Measurements from ENCODE around the gene PES1. TPM values are rescaled to one million over a fixed set of nuclear protein-coding genes. Genes with fewer than 3 reads are reported as not detected.

The PES1 gene
- total and polyA plus RNA-seq, 2 experiments from 2014 or later: 64.1 to 76.9 TPM

DNA sequence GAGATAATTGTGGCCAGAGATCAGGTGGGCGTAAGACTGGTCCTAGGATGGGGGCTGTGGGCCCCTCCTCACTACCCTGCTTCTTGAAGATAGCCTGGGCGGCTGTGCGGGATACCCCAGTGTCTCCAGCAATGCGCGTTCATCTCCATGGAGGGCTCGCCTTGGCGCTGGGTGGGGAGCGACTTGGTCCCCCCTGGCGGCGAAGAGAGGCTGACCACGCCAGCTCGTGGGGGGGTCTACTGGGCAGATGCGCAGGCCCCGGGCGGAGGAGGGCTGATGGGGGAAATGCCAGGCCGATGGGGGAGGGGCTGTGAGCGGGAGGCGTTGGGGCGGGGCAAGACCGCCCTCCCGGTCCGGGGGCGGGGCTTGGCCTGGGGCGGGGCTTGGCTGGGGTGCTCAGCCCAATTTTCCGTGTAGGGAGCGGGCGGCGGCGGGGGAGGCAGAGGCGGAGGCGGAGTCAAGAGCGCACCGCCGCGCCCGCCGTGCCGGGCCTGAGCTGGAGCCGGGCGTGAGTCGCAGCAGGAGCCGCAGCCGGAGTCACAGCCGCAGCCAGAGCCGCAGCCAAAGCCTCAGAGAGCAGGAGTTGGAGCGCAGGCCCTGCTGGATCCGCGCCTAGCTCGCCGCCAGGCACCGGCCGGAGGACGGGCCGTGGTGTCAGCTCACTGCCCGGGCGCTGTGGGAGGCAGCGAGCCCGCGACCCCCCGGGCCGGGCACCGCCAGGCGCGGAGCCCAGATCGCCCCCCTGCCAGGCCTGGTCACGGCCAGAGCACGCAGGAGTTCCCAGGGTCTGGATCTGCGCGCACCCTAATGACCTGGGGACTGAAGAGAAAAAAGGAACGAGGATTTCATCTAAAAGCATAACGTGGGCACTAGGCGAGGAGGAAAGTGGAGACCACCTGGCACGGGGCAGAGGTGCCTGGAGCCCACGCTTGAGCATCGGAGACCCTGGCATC lies 43.8 kb upstream of the PES1 start, which contains the start of gene SLC35E4:
TSS of gene SLC35E4 (plus strand) at position 509 of the 953 bp plus-strand sequence. CDS start 670 bp downstream, outside the sequence.
- H4K20me1 ChIP-seq (replicated peaks; ENCODE audit: insufficient read depth): no peaks in the 10 kb centered on the region
- H3K27ac Mint-ChIP-seq: no peak within 1 kb of the TSS
- H3K27ac ChIP-seq (ENCODE audit: low read depth): no peak within 1 kb of the TSS
- peak within 1 kb of the TSS; percentile 80 for H3K4me3 ChIP-seq
- H3K36me3 Mint-ChIP-seq (ENCODE audit: low read depth): peaks cover 28% of the 10 kb centered on the region
- H3K4me3 Mint-ChIP-seq: peak within 1 kb of the TSS; percentile 68
- H3K4me1 Mint-ChIP-seq: peaks cover 17% of the 10 kb centered on the region
- peaks cover 10% of the 10 kb centered on the region; the same call in 1 of the 2 replicates for H3K4me1 ChIP-seq (ENCODE audit: insufficient read depth)
- no peaks in the 10 kb centered on the region for H3K9me2 ChIP-seq (ENCODE audit: insufficient read depth)
- ATAC-seq (peak; percentile 81), DNase-seq (ENCODE audit: low spot score) (peak; percentile 94)
- TF ChIP-seq EZH2 (IDR thresholded peaks at IDR 0.05; ENCODE audit: low read depth, unreplicated experiment): no peak
- TF ChIP-seq, protein P1, sequence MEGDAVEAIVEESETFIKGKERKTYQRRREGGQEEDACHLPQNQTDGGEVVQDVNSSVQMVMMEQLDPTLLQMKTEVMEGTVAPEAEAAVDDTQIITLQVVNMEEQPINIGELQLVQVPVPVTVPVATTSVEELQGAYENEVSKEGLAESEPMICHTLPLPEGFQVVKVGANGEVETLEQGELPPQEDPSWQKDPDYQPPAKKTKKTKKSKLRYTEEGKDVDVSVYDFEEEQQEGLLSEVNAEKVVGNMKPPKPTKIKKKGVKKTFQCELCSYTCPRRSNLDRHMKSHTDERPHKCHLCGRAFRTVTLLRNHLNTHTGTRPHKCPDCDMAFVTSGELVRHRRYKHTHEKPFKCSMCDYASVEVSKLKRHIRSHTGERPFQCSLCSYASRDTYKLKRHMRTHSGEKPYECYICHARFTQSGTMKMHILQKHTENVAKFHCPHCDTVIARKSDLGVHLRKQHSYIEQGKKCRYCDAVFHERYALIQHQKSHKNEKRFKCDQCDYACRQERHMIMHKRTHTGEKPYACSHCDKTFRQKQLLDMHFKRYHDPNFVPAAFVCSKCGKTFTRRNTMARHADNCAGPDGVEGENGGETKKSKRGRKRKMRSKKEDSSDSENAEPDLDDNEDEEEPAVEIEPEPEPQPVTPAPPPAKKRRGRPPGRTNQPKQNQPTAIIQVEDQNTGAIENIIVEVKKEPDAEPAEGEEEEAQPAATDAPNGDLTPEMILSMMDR (conservative IDR thresholded peaks at IDR 0.05; ENCODE audit: low read depth in 2 of 2): peak; percentile 16 to 44; a peak in 3 of 4 replicates
- TF ChIP-seq JUNB (IDR thresholded peaks at IDR 0.05; ENCODE audit: unreplicated experiment): no peak
- TF ChIP-seq POLR2AphosphoS5 (IDR thresholded peaks at IDR 0.05; ENCODE audit: low read depth): peak; percentile 13
- peaks cover 20% of the 10 kb centered on the region for H3K27me3 Mint-ChIP-seq (ENCODE audit: insufficient read depth, low read depth, poor library complexity)
- 0 out of 2 replicates have a peak, but pooled peaks cover 3% of the 10 kb centered on the region for H3K27me3 ChIP-seq (ENCODE audit: insufficient read depth)
- 0 out of 2 replicates have a peak, but pooled peaks cover 2% of the 10 kb centered on the region for H3F3A ChIP-seq (replicated peaks; ENCODE audit: low read depth)
- H2AFZ ChIP-seq: peak within 1 kb of the TSS; percentile 99
- H3K79me2 ChIP-seq (replicated peaks; ENCODE audit: insufficient read depth): no peaks in the 10 kb centered on the region
- H3K4me2 ChIP-seq: peak within 1 kb of the TSS; percentile 97
- H3K36me3 ChIP-seq (ENCODE audit: insufficient read depth): peaks cover 4% of the 10 kb centered on the region; the same call in 1 of the 2 replicates
- H3K9me3 Mint-ChIP-seq: peaks cover 13% of the 10 kb centered on the region

DNA sequence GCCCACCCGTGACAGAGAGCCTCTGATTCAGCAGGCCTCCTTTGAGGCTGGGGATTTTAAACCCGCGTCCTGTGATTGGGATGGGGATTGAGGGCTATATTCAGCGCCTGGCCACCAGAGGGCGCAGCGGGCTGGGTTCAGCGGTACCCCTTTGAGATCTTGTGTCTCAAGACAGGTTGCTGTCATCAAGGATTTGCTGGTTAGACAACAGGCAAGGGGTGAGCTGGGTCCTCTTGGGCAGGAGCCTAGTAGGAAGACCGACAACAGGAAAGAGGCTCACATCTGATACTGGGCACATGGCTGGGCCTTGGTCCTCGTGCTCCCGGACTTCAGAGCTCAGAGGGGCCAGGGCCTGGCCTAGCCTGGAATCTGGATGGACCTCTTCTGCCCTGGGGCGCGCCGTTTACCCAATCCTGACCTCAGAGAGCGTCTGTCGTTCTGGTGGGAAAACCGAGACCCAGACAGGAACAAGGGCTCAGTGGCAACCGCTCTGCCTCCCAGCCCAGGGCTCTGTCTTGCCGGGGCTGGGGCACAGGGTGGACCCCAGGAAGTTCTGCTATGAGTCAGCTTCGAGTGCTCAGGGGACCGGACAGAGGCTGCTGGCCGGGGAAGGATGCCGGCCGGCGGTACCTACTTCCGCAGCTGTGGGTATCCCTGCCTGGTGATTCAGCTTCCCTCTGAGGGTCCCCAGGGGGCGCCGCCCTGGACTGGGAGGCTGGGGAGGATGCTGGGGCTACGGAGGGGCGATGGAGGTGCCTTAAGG lies 42.9 kb upstream of the PES1 start:
- Histone ChIP-seq H3K9me2 (ENCODE audit: insufficient read depth) (no peaks in the 10 kb centered on the region), H4K20me1 (replicated peaks; ENCODE audit: insufficient read depth) (no peaks in the 10 kb centered on the region), H2AFZ (peak overlapping the region; percentile 99), H3K4me1 (ENCODE audit: insufficient read depth) (peaks cover 10% of the 10 kb centered on the region; the same call in 1 of the 2 replicates), H3K36me3 (ENCODE audit: insufficient read depth) (peaks cover 2% of the 10 kb centered on the region; the same call in 1 of the 2 replicates), H3K27me3 (ENCODE audit: insufficient read depth) (0 out of 2 replicates have a peak, but pooled peaks cover 3% of the 10 kb centered on the region), H3K27ac (ENCODE audit: low read depth) (no peak overlapping the region), H3K4me3 (peak overlapping the region; percentile 80), H3K4me2 (peak overlapping the region; percentile 97), H3F3A (replicated peaks; ENCODE audit: low read depth) (0 out of 2 replicates have a peak, but pooled peaks cover 2% of the 10 kb centered on the region), H3K79me2 (replicated peaks; ENCODE audit: insufficient read depth) (no peaks in the 10 kb centered on the region)
- Mint-ChIP-seq H3K4me3 (peak overlapping the region; percentile 68), H3K36me3 (ENCODE audit: low read depth) (peaks cover 29% of the 10 kb centered on the region), H3K27me3 (ENCODE audit: insufficient read depth, low read depth, poor library complexity) (peaks cover 20% of the 10 kb centered on the region), H3K9me3 (peaks cover 17% of the 10 kb centered on the region), H3K4me1 (peaks cover 17% of the 10 kb centered on the region), H3K27ac (no peak overlapping the region)
- DNase-seq (ENCODE audit: low spot score): peak; percentile 91
- ATAC-seq: peak; percentile 61
- TF ChIP-seq, protein P1 (conservative IDR thresholded peaks at IDR 0.05; ENCODE audit: low read depth in 2 of 2): peak; percentile 95 to 97
- TF ChIP-seq, protein P2, sequence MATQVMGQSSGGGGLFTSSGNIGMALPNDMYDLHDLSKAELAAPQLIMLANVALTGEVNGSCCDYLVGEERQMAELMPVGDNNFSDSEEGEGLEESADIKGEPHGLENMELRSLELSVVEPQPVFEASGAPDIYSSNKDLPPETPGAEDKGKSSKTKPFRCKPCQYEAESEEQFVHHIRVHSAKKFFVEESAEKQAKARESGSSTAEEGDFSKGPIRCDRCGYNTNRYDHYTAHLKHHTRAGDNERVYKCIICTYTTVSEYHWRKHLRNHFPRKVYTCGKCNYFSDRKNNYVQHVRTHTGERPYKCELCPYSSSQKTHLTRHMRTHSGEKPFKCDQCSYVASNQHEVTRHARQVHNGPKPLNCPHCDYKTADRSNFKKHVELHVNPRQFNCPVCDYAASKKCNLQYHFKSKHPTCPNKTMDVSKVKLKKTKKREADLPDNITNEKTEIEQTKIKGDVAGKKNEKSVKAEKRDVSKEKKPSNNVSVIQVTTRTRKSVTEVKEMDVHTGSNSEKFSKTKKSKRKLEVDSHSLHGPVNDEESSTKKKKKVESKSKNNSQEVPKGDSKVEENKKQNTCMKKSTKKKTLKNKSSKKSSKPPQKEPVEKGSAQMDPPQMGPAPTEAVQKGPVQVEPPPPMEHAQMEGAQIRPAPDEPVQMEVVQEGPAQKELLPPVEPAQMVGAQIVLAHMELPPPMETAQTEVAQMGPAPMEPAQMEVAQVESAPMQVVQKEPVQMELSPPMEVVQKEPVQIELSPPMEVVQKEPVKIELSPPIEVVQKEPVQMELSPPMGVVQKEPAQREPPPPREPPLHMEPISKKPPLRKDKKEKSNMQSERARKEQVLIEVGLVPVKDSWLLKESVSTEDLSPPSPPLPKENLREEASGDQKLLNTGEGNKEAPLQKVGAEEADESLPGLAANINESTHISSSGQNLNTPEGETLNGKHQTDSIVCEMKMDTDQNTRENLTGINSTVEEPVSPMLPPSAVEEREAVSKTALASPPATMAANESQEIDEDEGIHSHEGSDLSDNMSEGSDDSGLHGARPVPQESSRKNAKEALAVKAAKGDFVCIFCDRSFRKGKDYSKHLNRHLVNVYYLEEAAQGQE (IDR thresholded peaks at IDR 0.05; ENCODE audit: unreplicated experiment): no peak
- no peak for TF ChIP-seq POLR2AphosphoS5 (IDR thresholded peaks at IDR 0.05; ENCODE audit: low read depth)

Data from GM23338 (cell line).